ENCODE measurements around the gene KRT3. TPM values are rescaled to one million over a fixed set of nuclear protein-coding genes. Genes with fewer than 3 reads are reported as not detected.
"Not testable (repeated sequence)": the region's sequence is repeated elsewhere in the genome, so short reads cannot be mapped to it uniquely, and the experiment has no call there.

KRT3 gene
- total RNA-seq, 2 experiments from 2014 or later: not detected

DNA sequence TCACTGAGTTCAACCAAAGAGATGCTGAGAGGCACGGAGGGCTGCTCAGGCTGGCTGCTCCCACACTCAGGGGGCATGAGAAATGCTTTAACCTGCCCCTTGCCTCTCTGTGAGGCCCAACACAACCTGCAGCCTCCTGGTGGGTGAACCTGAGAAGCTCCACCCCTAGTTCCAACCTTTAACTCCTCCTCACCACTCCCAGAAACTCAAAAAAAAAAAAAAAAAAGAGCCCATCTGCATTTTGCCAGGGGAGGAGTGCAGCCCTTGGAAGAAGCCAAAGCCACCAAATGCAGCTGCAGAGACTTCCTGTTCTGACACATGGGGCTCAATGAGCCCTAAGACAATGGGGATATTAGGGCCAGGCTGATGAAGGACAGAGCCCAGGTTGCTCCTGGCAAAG is 9.1 kb upstream of the KRT3 start:
- Mint-ChIP-seq H3K27me3 (peaks cover 5% of the 10 kb centered on the region), H3K4me1 (no peaks in the 10 kb centered on the region), H3K4me3 (no peak overlapping the region), H3K27ac (no peak overlapping the region), H3K9me3 (no peaks in the 10 kb centered on the region), H3K36me3 (no peaks in the 10 kb centered on the region)
- no peak for ATAC-seq (ENCODE audit: low read depth)
- POLR2A ChIA-PET: no interaction called here
- no peak for DNase-seq

GRCh38 chr12:52802442-52802841 is 6.5 kb upstream of the KRT3 start:
- H3K27ac Mint-ChIP-seq: no peak overlapping the region
- H3K9me3 Mint-ChIP-seq: no peaks in the 10 kb centered on the region
- no peaks in the 10 kb centered on the region for H3K36me3 Mint-ChIP-seq
- ATAC-seq (ENCODE audit: low read depth) (no peak), DNase-seq (no peak)
- H3K4me1 Mint-ChIP-seq: no peaks in the 10 kb centered on the region
- POLR2A ChIA-PET: no interaction called here
- H3K27me3 Mint-ChIP-seq: peaks cover 3% of the 10 kb centered on the region
- H3K4me3 Mint-ChIP-seq: no peak overlapping the region

- no peak overlapping the region for H3K4me3 Mint-ChIP-seq
- ATAC-seq (ENCODE audit: low read depth): no peak
- H3K4me1 Mint-ChIP-seq: no peaks in the 10 kb centered on the region
- H3K27me3 Mint-ChIP-seq: peaks cover 3% of the 10 kb centered on the region
- no peak for DNase-seq
- H3K9me3 Mint-ChIP-seq: no peaks in the 10 kb centered on the region
- no peak overlapping the region for H3K27ac Mint-ChIP-seq
- POLR2A ChIA-PET: interaction anchor here (0.6 kb wide), 1 partner anchor 62 kb away, joined by 4 read pairs; no protein-coding TSS in a partner anchor
- no peaks in the 10 kb centered on the region for H3K36me3 Mint-ChIP-seq
Measured at GRCh38 chr12:52801773-52802172, 5.9 kb upstream of the KRT3 start.

GRCh38 chr12:52800259-52800917 is 4.5 kb upstream of the KRT3 start:
- POLR2A ChIA-PET: no interaction called here
- Mint-ChIP-seq H3K27ac (no peak overlapping the region), H3K36me3 (no peaks in the 10 kb centered on the region), H3K4me3 (no peak overlapping the region), H3K4me1 (no peaks in the 10 kb centered on the region), H3K27me3 (no peaks in the 10 kb centered on the region), H3K9me3 (no peaks in the 10 kb centered on the region)
- DNase-seq: no peak
- ATAC-seq (ENCODE audit: low read depth): no peak

- POLR2A ChIA-PET: no interaction called here
- DNase-seq: no peak
Measured at GRCh38 chr12:52799505-52800211, 3.7 kb upstream of the KRT3 start.

GRCh38 chr12:52798671-52799504 is 3.0 kb upstream of the KRT3 start:
- no peaks in the 10 kb centered on the region for H3K9me3 Mint-ChIP-seq
- H3K27ac Mint-ChIP-seq: no peak overlapping the region
- peaks cover 8% of the 10 kb centered on the region for H3K4me1 Mint-ChIP-seq
- H3K27me3 Mint-ChIP-seq: no peaks in the 10 kb centered on the region
- ATAC-seq (ENCODE audit: low read depth) (no peak), DNase-seq (no peak)
- no peaks in the 10 kb centered on the region for H3K36me3 Mint-ChIP-seq
- POLR2A ChIA-PET: no interaction called here
- H3K4me3 Mint-ChIP-seq: no peak overlapping the region

More at GRCh38 chr12:52799505-52800211, 3.7 kb upstream of the KRT3 start:
- Mint-ChIP-seq H3K36me3 (no peaks in the 10 kb centered on the region), H3K4me1 (peaks cover under 1% of the 10 kb centered on the region), H3K27me3 (no peaks in the 10 kb centered on the region), H3K4me3 (no peak overlapping the region), H3K27ac (no peak overlapping the region), H3K9me3 (no peaks in the 10 kb centered on the region)
- ATAC-seq (ENCODE audit: low read depth): no peak

- peaks cover 8% of the 10 kb centered on the region for H3K4me1 Mint-ChIP-seq
- no peaks in the 10 kb centered on the region for H3K9me3 Mint-ChIP-seq
- no peak overlapping the region for H3K27ac Mint-ChIP-seq
- no peak overlapping the region for H3K4me3 Mint-ChIP-seq
- no peak for ATAC-seq (ENCODE audit: low read depth)
- DNase-seq: no peak
- H3K27me3 Mint-ChIP-seq: no peaks in the 10 kb centered on the region
- POLR2A ChIA-PET: no interaction called here
- no peaks in the 10 kb centered on the region for H3K36me3 Mint-ChIP-seq
Measured at GRCh38 chr12:52798003-52798670, 2.2 kb upstream of the KRT3 start.

DNA sequence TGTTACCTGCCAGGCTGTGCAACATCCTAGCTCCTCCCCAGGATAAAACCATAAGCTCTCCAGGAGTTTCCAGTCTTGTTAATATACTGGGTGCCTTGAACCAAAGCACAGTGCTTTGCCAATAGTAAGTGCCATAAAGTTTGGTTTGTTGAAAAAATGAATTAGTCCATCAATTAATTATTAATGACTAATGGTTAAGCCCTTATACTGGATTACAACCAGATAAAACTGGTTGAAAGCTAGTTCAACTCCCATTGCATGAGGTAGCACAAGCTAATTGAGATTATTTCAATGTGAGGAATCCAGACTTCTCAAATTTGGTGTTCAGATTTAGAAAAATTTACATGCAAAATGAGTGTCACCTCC is 1.6 kb upstream of the KRT3 start:
- peaks cover 2% of the 10 kb centered on the region for H3K27me3 Mint-ChIP-seq
- DNase-seq (no peak), ATAC-seq (ENCODE audit: low read depth) (no peak)
- H3K36me3 Mint-ChIP-seq: no peaks in the 10 kb centered on the region
- H3K4me3 Mint-ChIP-seq: no peak overlapping the region
- no peak overlapping the region for H3K27ac Mint-ChIP-seq
- POLR2A ChIA-PET: no interaction called here
- peaks cover 10% of the 10 kb centered on the region for H3K4me1 Mint-ChIP-seq
- H3K9me3 Mint-ChIP-seq: no peaks in the 10 kb centered on the region

GRCh38 chr12:52796839-52797528 is 1.1 kb upstream of the KRT3 start:
- Mint-ChIP-seq H3K9me3 (no peaks in the 10 kb centered on the region), H3K27ac (no peak overlapping the region), H3K4me3 (no peak overlapping the region)

DNA sequence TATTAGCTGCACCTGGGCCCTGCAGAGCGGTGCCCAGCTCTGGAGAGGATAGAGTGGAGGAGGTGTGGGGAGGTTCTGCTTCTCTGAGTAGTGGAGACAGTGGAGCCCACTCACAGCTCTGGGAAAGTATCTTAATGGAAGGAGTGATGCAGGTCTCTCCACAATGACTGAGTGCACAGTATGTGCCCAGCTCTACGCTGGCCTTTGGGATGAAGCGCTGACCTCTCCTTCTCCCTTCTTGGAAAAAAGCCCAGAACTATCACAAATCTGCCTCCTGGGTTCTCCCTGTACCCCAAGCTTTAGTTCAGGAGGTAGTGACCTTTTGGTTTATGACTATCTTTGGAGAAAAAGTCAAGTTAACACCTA is 495 bp upstream of the KRT3 start:
- H3K36me3 Mint-ChIP-seq: no peaks in the 10 kb centered on the region
- POLR2A ChIA-PET: no interaction called here

More at GRCh38 chr12:52796839-52797528, 1.1 kb upstream of the KRT3 start:
- ATAC-seq (ENCODE audit: low read depth): no peak
- Mint-ChIP-seq H3K4me1 (peaks cover 11% of the 10 kb centered on the region), H3K27me3 (peaks cover 4% of the 10 kb centered on the region), H3K36me3 (no peaks in the 10 kb centered on the region)
- DNase-seq: no peak
- POLR2A ChIA-PET: no interaction called here

DNA sequence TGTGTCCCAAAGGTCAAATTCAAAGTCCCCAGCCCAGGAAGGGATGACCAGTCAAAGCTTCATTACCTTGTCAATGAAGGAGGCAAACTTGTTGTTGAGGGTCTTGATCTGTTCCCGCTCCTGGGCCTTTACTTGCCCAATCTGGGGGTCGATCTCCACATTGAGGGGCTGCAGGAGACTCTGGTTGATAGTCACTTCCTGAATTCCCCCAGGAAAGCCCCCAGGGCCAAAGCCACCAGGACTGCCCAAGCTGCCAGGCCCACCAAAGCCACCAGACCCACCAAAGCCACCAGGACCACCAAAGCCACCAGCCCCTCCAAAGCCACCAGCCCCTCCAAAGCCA is 614 bp downstream of the KRT3 start:
- H3K36me3 Mint-ChIP-seq; DNase-seq; H3K27me3 Mint-ChIP-seq; H3K9me3 Mint-ChIP-seq; ATAC-seq (ENCODE audit: low read depth); H3K4me3 Mint-ChIP-seq; POLR2A ChIA-PET: not testable (repeated sequence)
- H3K4me1 Mint-ChIP-seq: peaks cover 13% of the 10 kb centered on the region
- H3K27ac Mint-ChIP-seq: peak overlapping the region; percentile 15

More for the DNA sequence above, 495 bp upstream of the KRT3 start:
- no peak overlapping the region for H3K27ac Mint-ChIP-seq
- H3K4me1 Mint-ChIP-seq: peaks cover 11% of the 10 kb centered on the region
- DNase-seq: no peak
- H3K9me3 Mint-ChIP-seq: no peaks in the 10 kb centered on the region
- no peak for ATAC-seq (ENCODE audit: low read depth)
- H3K4me3 Mint-ChIP-seq: no peak overlapping the region
- peaks cover 4% of the 10 kb centered on the region for H3K27me3 Mint-ChIP-seq

DNA sequence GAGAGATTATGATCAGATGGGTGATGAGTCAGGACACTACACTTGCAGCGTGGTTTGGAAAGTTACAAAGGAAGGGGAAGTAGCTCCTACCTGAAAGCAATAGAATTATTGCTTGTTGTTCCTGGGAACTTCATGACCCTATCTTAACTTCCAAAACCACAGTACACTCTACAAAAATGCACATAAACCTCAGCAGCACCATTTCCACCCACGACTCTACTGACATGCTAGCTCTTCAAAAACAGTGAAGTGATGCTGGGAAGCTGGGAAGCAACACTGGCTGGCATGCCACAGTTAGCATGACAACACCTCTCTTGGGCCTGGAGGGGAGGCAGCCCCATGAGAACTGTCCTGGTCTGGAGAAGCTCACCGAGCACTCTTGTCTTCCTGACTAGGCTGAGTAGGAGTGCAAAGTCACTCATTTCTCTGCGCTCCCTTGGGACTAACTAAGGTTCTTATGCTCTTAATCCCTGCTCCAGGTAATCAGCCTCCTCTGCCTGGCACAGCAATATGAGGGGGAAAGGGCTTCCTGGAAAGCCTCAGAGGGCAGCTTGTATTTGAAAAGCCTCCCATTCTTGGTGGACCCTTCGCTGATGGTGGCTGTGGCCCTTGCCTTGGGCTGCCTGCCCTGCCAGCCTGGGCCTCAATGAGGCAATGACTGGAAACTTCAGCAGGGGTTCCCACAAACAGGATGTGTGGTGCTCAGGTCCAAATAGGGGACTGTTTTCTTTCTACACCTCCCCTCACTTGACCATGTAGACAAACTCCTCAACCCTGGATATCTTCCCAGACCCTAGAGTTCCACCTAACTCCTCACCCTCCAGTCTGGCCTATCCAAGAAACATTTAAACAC is 1.2 kb downstream of the KRT3 start:
- H3K9me3 Mint-ChIP-seq: no peaks in the 10 kb centered on the region
- peak overlapping the region; percentile 15 for H3K27ac Mint-ChIP-seq
- H3K4me3 Mint-ChIP-seq: no peak overlapping the region
- H3K36me3 Mint-ChIP-seq: no peaks in the 10 kb centered on the region
- DNase-seq (no peak), ATAC-seq (ENCODE audit: low read depth) (no peak)
- H3K27me3 Mint-ChIP-seq: peaks cover 14% of the 10 kb centered on the region
- POLR2A ChIA-PET: no interaction called here
- H3K4me1 Mint-ChIP-seq: peaks cover 14% of the 10 kb centered on the region
